ENCODE measurements around the gene SKAP1.

Gene SKAP1

DNA sequence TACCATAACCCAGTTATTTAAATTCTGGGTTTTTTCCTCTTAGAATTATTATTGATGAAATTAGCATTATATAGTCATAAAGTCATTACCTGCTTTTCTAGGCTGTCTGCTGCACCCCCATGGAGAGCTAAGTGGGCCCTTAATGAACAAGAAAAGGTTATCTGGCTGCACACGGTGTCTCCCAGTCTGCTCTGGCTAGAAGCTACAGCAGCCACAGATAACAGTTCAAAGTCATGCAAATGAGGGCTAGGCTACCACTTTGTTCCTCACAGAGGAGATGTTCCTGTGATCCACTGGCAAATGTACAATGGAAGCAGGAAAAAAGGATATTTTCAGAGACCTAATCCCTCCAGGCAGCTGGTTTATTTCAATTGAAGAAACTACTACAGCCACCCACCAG is 210.4 kb downstream of the SKAP1 start:
- H3K27me3 ChIP-seq = peaks cover 87% of the 10 kb centered on the region
- TF ChIP-seq, protein P1, sequence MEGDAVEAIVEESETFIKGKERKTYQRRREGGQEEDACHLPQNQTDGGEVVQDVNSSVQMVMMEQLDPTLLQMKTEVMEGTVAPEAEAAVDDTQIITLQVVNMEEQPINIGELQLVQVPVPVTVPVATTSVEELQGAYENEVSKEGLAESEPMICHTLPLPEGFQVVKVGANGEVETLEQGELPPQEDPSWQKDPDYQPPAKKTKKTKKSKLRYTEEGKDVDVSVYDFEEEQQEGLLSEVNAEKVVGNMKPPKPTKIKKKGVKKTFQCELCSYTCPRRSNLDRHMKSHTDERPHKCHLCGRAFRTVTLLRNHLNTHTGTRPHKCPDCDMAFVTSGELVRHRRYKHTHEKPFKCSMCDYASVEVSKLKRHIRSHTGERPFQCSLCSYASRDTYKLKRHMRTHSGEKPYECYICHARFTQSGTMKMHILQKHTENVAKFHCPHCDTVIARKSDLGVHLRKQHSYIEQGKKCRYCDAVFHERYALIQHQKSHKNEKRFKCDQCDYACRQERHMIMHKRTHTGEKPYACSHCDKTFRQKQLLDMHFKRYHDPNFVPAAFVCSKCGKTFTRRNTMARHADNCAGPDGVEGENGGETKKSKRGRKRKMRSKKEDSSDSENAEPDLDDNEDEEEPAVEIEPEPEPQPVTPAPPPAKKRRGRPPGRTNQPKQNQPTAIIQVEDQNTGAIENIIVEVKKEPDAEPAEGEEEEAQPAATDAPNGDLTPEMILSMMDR (IDR thresholded peaks at IDR 0.05; ENCODE audit: low read depth, low read length) = no peak
- no peaks in the 10 kb centered on the region for H3K9me3 ChIP-seq
- H3K36me3 ChIP-seq = no peaks in the 10 kb centered on the region
- DNase-seq = no peak
- no peaks in the 10 kb centered on the region for H3K4me1 ChIP-seq
- H3K4me3 ChIP-seq (ENCODE audit: low read depth, low read length) = no peak overlapping the region

DNA sequence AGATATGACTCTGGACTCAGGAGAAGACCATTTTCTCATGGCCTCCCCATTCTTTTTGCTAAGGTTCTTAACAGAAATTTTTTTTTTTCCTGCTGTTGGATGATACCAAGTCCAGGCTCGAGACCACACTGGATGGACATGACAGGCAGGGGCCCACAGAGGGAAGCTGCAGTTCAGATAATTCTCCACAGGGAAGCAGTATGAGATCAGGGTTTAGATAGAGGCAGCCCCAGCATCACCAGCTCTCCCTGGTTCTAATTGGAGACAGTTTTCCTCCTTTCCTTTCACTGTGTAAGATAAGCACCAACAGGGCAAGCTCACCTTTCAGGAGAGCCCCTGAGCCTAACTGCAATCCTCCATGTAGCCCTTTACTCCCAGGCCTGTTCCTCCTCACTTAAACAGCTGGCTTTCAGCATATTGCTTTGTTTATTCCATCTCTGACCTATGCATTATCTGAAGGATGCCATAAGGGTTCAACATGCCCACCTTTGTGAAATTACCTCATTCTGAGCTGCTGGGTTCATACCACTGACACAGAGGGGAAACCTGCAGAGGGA is 214.4 kb downstream of the SKAP1 start:
- Histone ChIP-seq H3K4me1 (no peaks in the 10 kb centered on the region), H3K9me3 (no peaks in the 10 kb centered on the region), H3K36me3 (no peaks in the 10 kb centered on the region), H3K27me3 (peaks cover 84% of the 10 kb centered on the region), H3K4me3 (ENCODE audit: low read depth, low read length) (no peak overlapping the region)
- TF ChIP-seq, protein P1 (IDR thresholded peaks at IDR 0.05; ENCODE audit: low read depth, low read length) = peak; percentile 44
- DNase-seq = peak; percentile 9

DNA sequence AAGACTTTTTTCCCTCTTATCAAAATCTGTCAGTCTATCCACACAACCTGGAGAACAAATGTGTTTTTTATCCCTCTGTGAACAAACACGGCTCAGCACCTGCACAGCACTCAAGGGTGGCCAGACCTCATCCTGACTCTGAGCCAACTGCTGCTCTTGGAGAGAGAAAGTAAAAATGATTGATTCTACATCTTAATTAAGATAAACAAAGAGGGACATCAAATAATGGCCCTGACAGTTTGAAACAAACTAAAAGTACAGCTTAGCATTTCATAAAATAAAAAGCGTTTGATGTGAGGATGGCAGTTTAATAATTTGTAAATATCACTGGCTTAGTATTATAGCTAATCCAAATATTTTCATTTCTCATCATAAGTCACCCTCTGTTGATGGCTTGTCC is 216.2 kb downstream of the SKAP1 start:
- Histone ChIP-seq H3K4me3 (ENCODE audit: low read depth, low read length) (no peak overlapping the region), H3K9me3 (no peaks in the 10 kb centered on the region), H3K27me3 (peaks cover 82% of the 10 kb centered on the region), H3K4me1 (no peaks in the 10 kb centered on the region), H3K36me3 (no peaks in the 10 kb centered on the region)
- TF ChIP-seq, protein P1 (IDR thresholded peaks at IDR 0.05; ENCODE audit: low read depth, low read length) = no peak
- no peak for DNase-seq

DNA sequence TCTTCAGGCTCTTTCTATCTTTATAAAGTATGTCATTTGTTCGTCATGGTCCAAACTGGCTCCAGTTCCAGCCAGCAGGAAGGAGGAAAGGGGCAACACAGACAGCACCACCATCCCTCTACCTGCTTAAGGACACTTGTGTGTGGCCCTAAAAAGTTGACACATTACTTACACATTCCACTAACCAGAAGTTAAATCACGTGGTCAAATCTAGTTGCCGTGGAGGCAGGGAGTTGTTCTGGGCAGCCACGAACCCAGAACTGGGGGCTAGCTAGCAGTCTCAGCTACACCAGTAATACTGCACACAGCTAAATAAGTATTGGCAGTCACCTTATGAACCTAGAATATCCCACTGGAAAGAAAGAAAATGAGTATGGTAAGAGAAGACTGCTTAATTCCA is 218.2 kb downstream of the SKAP1 start:
- H3K9me3 ChIP-seq = no peaks in the 10 kb centered on the region
- H3K4me1 ChIP-seq = no peaks in the 10 kb centered on the region
- H3K36me3 ChIP-seq = no peaks in the 10 kb centered on the region
- H3K4me3 ChIP-seq (ENCODE audit: low read depth, low read length) = no peak overlapping the region
- TF ChIP-seq, protein P1 (IDR thresholded peaks at IDR 0.05; ENCODE audit: low read depth, low read length) = no peak
- peaks cover 77% of the 10 kb centered on the region for H3K27me3 ChIP-seq
- DNase-seq = no peak

DNA sequence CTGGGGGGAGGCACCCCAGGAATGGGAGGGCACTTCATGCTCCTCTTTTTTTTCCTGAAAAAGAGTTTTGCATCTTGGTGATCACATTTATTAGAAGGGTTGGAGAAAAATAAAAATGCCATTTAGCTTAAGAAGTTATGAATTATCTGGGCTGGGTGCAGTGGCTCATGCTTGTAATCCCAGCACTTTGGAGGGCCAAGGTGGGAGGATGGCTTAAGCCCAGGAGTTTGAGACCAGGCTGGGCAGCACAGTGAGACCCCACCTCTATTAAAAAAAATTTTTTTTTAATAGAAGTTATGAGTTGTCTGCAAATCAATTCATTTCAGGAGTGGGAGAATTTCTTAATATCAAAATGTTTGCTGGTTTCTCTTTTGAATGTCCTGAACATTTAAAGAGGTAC is 219.0 kb downstream of the SKAP1 start:
- Histone ChIP-seq H3K27me3 (peaks cover 76% of the 10 kb centered on the region), H3K4me3 (ENCODE audit: low read depth, low read length) (no peak overlapping the region), H3K36me3 (no peaks in the 10 kb centered on the region), H3K4me1 (no peaks in the 10 kb centered on the region), H3K9me3 (no peaks in the 10 kb centered on the region)
- TF ChIP-seq, protein P1 (IDR thresholded peaks at IDR 0.05; ENCODE audit: low read depth, low read length) = no peak
- no peak for DNase-seq

DNA sequence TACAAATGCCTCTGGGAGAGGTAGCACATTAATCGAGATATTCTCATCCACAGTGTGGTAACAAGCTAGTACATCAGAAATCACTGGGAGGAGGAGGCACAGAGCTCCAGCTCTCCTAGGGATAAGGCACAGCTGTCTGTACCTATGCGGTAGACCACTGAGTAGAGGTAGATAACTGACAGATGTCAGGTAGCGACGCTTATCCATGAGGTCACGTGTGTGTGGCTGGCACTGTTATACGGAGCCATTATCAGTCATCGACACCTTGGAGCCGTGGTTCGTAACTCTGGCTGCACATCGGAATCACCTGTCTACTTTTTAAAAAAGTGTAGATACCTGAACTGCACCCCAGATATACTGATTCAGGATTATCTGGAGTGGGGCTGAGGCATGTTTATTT is 220.0 kb downstream of the SKAP1 start:
- Histone ChIP-seq H3K9me3 (no peaks in the 10 kb centered on the region), H3K4me1 (no peaks in the 10 kb centered on the region), H3K4me3 (ENCODE audit: low read depth, low read length) (no peak overlapping the region), H3K36me3 (no peaks in the 10 kb centered on the region), H3K27me3 (peaks cover 75% of the 10 kb centered on the region)
- TF ChIP-seq, protein P1 (IDR thresholded peaks at IDR 0.05; ENCODE audit: low read depth, low read length) = no peak
- no peak for DNase-seq

All from BE2C (cell line).